Liver (tissue), 3 donors: Measurements from ENCODE around the gene OXTR.

Experiments used
- FOXA2 ChIP-seq: IDR thresholded peaks from 2 replicates; pipeline ENCODE4 v1.6.1; 2016; ENCODE audit warnings: antibody characterized with exemption
- GABPA ChIP-seq, 2 donors: IDR thresholded peaks in 1 of 2; conservative IDR thresholded peaks in 1 of 2; 2 replicates each; pipeline ENCODE4 v1.6.1; 2016; ENCODE audit warnings: antibody characterized with exemption in 2 of 2, mild to moderate bottlenecking in 1 of 2, moderate library complexity in 1 of 2
- JUND ChIP-seq, 2 donors: IDR thresholded peaks; 2 replicates each; pipeline ENCODE4 v1.6.1; 2016; ENCODE audit warnings: antibody characterized with exemption in 2 of 2
- RAD21 ChIP-seq, 2 donors: IDR thresholded peaks; 2 replicates each; pipeline ENCODE4 v1.6.1; 2016; ENCODE audit warnings: antibody characterized with exemption in 2 of 2, mild to moderate bottlenecking in 2 of 2
- RXRA ChIP-seq, 2 donors: IDR thresholded peaks; 2 replicates each; pipeline ENCODE4 v1.6.1; 2017 to 2018; ENCODE audit warnings: antibody characterized with exemption in 2 of 2, mild to moderate bottlenecking in 1 of 2
- SP1 ChIP-seq: IDR thresholded peaks from 2 replicates; pipeline ENCODE4 v1.6.1; 2018; ENCODE audit warnings: antibody characterized with exemption, mild to moderate bottlenecking
- TAF1 ChIP-seq: conservative IDR thresholded peaks from 2 replicates; pipeline ENCODE4 v1.6.1; 2016; ENCODE audit warnings: antibody characterized with exemption, mild to moderate bottlenecking
- TF ChIP-seq, protein P1 (sequence below): fragments of 150-350 bp; IDR thresholded peaks from 2 replicates; pipeline ENCODE4 v1.5.1; 2017; ENCODE audit warnings: improper control_type of control experiment, low read depth, low read length; ENCODE audit not compliant: missing input control
- TF ChIP-seq, protein P2 (sequence below): IDR thresholded peaks from 2 replicates; pipeline ENCODE4 v1.6.1; 2016; ENCODE audit warnings: antibody characterized with exemption, mild to moderate bottlenecking
- TF ChIP-seq, protein P3 (sequence below): IDR thresholded peaks from 2 replicates; pipeline ENCODE4 v1.6.1; 2016; ENCODE audit warnings: antibody characterized with exemption
- TF ChIP-seq, protein P4 (sequence below): IDR thresholded peaks from 2 replicates; pipeline ENCODE4 v1.6.1; 2016; ENCODE audit warnings: antibody characterized with exemption
- TF ChIP-seq, protein P5 (sequence below): IDR thresholded peaks from 2 replicates; pipeline ENCODE4 v1.6.1; 2016; ENCODE audit warnings: antibody characterized with exemption
- donor health status: healthy.
- donor health status: healthy.

DNA sequence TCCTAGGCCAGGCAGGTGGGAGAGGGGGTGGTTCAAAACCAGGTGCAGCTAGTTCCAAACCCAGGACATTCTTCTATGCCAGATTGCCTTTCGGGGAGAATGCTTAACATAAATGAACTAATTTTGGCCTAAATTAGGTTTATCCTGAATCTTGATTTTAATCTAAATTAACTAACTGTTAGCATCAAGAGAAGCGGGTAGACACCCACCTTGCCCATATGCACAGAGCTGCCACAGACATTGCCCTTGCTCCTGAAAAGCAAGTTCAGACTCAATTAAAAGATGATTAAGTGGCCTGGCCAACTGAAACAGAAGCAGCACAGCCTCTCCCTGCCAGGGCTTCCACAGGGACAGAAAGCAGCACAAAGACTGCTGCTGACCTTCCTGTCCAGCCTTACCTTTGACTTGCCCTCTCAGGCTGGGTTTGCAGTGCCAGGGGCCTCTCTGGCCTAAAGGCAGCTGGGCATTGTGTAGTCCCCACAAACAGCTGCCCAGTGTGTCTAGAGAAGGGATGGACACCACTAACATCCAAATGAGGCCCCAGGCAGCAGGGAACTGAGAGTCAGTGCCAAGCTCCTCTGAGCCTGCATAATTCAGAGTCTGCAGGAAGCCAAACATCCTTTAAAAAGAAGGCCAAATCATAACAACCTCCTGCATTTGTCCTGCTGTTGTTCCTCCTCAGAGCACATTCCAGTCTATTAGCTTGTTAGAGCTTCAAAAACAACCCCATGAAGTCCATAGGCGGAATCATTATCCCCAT, 15.4 kb upstream of the OXTR start:
- TF ChIP-seq JUND (IDR thresholded peaks at IDR 0.05): no peak
- TF ChIP-seq, protein P1, sequence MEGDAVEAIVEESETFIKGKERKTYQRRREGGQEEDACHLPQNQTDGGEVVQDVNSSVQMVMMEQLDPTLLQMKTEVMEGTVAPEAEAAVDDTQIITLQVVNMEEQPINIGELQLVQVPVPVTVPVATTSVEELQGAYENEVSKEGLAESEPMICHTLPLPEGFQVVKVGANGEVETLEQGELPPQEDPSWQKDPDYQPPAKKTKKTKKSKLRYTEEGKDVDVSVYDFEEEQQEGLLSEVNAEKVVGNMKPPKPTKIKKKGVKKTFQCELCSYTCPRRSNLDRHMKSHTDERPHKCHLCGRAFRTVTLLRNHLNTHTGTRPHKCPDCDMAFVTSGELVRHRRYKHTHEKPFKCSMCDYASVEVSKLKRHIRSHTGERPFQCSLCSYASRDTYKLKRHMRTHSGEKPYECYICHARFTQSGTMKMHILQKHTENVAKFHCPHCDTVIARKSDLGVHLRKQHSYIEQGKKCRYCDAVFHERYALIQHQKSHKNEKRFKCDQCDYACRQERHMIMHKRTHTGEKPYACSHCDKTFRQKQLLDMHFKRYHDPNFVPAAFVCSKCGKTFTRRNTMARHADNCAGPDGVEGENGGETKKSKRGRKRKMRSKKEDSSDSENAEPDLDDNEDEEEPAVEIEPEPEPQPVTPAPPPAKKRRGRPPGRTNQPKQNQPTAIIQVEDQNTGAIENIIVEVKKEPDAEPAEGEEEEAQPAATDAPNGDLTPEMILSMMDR: no peak
- TF ChIP-seq, protein P2, sequence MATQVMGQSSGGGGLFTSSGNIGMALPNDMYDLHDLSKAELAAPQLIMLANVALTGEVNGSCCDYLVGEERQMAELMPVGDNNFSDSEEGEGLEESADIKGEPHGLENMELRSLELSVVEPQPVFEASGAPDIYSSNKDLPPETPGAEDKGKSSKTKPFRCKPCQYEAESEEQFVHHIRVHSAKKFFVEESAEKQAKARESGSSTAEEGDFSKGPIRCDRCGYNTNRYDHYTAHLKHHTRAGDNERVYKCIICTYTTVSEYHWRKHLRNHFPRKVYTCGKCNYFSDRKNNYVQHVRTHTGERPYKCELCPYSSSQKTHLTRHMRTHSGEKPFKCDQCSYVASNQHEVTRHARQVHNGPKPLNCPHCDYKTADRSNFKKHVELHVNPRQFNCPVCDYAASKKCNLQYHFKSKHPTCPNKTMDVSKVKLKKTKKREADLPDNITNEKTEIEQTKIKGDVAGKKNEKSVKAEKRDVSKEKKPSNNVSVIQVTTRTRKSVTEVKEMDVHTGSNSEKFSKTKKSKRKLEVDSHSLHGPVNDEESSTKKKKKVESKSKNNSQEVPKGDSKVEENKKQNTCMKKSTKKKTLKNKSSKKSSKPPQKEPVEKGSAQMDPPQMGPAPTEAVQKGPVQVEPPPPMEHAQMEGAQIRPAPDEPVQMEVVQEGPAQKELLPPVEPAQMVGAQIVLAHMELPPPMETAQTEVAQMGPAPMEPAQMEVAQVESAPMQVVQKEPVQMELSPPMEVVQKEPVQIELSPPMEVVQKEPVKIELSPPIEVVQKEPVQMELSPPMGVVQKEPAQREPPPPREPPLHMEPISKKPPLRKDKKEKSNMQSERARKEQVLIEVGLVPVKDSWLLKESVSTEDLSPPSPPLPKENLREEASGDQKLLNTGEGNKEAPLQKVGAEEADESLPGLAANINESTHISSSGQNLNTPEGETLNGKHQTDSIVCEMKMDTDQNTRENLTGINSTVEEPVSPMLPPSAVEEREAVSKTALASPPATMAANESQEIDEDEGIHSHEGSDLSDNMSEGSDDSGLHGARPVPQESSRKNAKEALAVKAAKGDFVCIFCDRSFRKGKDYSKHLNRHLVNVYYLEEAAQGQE: no peak
- TF ChIP-seq FOXA2: no peak
- TF ChIP-seq, protein P3, sequence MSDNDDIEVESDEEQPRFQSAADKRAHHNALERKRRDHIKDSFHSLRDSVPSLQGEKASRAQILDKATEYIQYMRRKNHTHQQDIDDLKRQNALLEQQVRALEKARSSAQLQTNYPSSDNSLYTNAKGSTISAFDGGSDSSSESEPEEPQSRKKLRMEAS: no peak
- no peak for TF ChIP-seq SP1
- TF ChIP-seq TAF1: no peak
- no peak for TF ChIP-seq RXRA (IDR thresholded peaks at IDR 0.05)
- TF ChIP-seq RAD21 (IDR thresholded peaks at IDR 0.05): no peak
- TF ChIP-seq GABPA (IDR thresholded peaks at IDR 0.05 in 1 of 2, conservative IDR thresholded peaks at IDR 0.05 in 1 of 2): no peak
- TF ChIP-seq, protein P4, sequence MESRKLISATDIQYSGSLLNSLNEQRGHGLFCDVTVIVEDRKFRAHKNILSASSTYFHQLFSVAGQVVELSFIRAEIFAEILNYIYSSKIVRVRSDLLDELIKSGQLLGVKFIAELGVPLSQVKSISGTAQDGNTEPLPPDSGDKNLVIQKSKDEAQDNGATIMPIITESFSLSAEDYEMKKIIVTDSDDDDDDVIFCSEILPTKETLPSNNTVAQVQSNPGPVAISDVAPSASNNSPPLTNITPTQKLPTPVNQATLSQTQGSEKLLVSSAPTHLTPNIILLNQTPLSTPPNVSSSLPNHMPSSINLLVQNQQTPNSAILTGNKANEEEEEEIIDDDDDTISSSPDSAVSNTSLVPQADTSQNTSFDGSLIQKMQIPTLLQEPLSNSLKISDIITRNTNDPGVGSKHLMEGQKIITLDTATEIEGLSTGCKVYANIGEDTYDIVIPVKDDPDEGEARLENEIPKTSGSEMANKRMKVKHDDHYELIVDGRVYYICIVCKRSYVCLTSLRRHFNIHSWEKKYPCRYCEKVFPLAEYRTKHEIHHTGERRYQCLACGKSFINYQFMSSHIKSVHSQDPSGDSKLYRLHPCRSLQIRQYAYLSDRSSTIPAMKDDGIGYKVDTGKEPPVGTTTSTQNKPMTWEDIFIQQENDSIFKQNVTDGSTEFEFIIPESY: no peak
- TF ChIP-seq, protein P5, sequence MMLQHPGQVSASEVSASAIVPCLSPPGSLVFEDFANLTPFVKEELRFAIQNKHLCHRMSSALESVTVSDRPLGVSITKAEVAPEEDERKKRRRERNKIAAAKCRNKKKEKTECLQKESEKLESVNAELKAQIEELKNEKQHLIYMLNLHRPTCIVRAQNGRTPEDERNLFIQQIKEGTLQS: no peak
